GM19099 (cell line): Measurements from ENCODE around the gene SNRPD3.

ENCODE experiments used
- POLR2A ChIP-seq: IDR thresholded peaks from 3 replicates; pipeline ENCODE4 v1.6.1; 2011; ENCODE audit warnings: low read depth; ENCODE audit not compliant: insufficient read length; ENCODE audit errors: extremely low read depth

The SNRPD3 gene

GRCh38 chr22:24523873-24524272 is 31.9 kb upstream of the SNRPD3 start:
- TF ChIP-seq POLR2A: no peak

- no peak for TF ChIP-seq POLR2A
Measured at GRCh38 chr22:24525416-24526037, 30.3 kb upstream of the SNRPD3 start.

- TF ChIP-seq POLR2A: no peak
Measured at GRCh38 chr22:24526191-24526590, 29.6 kb upstream of the SNRPD3 start.

- no peak for TF ChIP-seq POLR2A
Measured at GRCh38 chr22:24529898-24530297, 25.9 kb upstream of the SNRPD3 start.

- TF ChIP-seq POLR2A: no peak
Measured at GRCh38 chr22:24532075-24532474, 23.7 kb upstream of the SNRPD3 start.

GRCh38 chr22:24535348-24535747 is 20.5 kb upstream of the SNRPD3 start:
- TF ChIP-seq POLR2A: no peak

GRCh38 chr22:24536089-24536488 is 19.7 kb upstream of the SNRPD3 start:
- TF ChIP-seq POLR2A: no peak

GRCh38 chr22:24540470-24540869 is 15.3 kb upstream of the SNRPD3 start:
- no peak for TF ChIP-seq POLR2A

- no peak for TF ChIP-seq POLR2A
Measured at GRCh38 chr22:24541681-24542515, 13.9 kb upstream of the SNRPD3 start.

- TF ChIP-seq POLR2A: no peak
Measured at GRCh38 chr22:24542641-24543040, 13.2 kb upstream of the SNRPD3 start.

- TF ChIP-seq POLR2A: no peak
Measured at GRCh38 chr22:24543185-24543601, 12.6 kb upstream of the SNRPD3 start.

- no peak for TF ChIP-seq POLR2A
Measured at GRCh38 chr22:24543679-24544243, 12.0 kb upstream of the SNRPD3 start.

- no peak for TF ChIP-seq POLR2A
Measured at GRCh38 chr22:24548812-24549211, 7.0 kb upstream of the SNRPD3 start.

GRCh38 chr22:24550028-24550901 is 5.5 kb upstream of the SNRPD3 start:
- no peak for TF ChIP-seq POLR2A

- no peak for TF ChIP-seq POLR2A
Measured at GRCh38 chr22:24550902-24551435, 4.8 kb upstream of the SNRPD3 start.
